Vagina (tissue), 2 donors: ENCODE data around the gene ADM.

Experiments
- POLR2A ChIP-seq, 2 donors: fragments of 450-650 bp; IDR thresholded peaks; one replicate each; pipeline ENCODE4 v1.6.1; 2017; ENCODE audit warnings: antibody characterized with exemption in 2 of 2, mild to moderate bottlenecking in 2 of 2, moderate library complexity in 2 of 2
- TF ChIP-seq, protein P1 (sequence below), 3 experiments: fragments of 450-650 bp in 2 of 3; fragments of 200-600 bp in 1 of 3; sonication (generic) in 1 of 3; IDR thresholded peaks; one replicate each; pipeline ENCODE4 v1.5.1; 2017 to 2019; ENCODE audit warnings: antibody characterized with exemption in 3 of 3, mild to moderate bottlenecking in 2 of 3, moderate library complexity in 2 of 3

DNA sequence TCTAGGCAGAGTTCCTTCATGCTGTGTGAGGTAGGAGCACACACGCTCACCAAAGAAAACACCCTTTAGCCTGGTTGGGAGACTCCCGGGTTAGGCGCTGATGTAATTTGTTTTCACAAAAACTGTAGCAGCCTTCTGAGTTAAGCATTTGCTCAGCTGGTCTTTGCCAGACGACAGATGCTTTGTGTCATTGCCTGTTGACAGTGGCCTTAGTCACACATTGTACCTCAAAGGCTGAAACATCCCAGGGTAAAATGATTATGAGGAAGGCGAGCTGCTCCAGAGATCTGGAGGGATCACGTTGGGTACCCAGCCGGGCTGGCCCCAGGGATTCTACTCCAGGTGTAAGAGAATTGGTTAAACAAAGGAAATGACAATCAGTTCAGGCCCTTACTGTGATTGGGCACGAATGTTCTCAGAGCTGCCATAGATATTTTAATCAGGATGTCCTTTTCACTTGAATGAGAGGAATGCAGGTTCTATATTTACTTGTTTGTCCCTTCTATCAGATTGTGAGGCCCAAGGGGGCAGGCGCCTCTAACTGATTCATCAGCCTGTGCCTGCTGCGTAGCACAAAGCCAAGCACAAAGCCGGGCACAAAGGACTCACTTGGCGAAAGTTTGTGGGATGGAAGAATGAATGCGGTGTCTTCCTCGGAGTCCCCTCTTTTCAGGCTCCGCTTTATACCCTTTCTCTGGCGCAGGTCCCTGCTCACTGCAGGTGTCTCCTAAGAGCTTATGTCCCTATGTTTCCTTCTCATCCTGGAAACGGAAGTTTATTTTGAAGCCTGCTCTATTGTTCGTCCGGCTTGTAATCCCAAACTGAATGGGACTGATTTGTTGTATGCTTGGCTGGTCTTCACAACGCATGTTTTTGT is 47.1 kb downstream of the ADM start:
- TF ChIP-seq, protein P1, sequence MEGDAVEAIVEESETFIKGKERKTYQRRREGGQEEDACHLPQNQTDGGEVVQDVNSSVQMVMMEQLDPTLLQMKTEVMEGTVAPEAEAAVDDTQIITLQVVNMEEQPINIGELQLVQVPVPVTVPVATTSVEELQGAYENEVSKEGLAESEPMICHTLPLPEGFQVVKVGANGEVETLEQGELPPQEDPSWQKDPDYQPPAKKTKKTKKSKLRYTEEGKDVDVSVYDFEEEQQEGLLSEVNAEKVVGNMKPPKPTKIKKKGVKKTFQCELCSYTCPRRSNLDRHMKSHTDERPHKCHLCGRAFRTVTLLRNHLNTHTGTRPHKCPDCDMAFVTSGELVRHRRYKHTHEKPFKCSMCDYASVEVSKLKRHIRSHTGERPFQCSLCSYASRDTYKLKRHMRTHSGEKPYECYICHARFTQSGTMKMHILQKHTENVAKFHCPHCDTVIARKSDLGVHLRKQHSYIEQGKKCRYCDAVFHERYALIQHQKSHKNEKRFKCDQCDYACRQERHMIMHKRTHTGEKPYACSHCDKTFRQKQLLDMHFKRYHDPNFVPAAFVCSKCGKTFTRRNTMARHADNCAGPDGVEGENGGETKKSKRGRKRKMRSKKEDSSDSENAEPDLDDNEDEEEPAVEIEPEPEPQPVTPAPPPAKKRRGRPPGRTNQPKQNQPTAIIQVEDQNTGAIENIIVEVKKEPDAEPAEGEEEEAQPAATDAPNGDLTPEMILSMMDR (IDR thresholded peaks at IDR 0.05) = no peak
- no peak for TF ChIP-seq POLR2A (IDR thresholded peaks at IDR 0.05)
